Measurements from ENCODE around the gene HOXD12.
A peak's percentile ranks its signal among the peaks of the same experiment; 100 is the strongest.

Gene HOXD12

GRCh38 chr2:176074919-176075425, 24.6 kb upstream of the HOXD12 start:
- H3K4me3 ChIP-seq (ENCODE audit: low read depth, low read length) = no peak overlapping the region
- DNase-seq (ENCODE audit: low read depth) = no peak
- TF ChIP-seq, protein P1, sequence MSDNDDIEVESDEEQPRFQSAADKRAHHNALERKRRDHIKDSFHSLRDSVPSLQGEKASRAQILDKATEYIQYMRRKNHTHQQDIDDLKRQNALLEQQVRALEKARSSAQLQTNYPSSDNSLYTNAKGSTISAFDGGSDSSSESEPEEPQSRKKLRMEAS (IDR thresholded peaks at IDR 0.05; ENCODE audit: low read depth, low read length) = no peak
- TF ChIP-seq POLR2A (IDR thresholded peaks at IDR 0.05; ENCODE audit: extremely low read depth, insufficient read length) (no peak), MYC (IDR thresholded peaks at IDR 0.05; ENCODE audit: low read depth, low read length) (no peak), CTCF (IDR thresholded peaks at IDR 0.05; ENCODE audit: low read depth, low read length) (no peak)

DNA sequence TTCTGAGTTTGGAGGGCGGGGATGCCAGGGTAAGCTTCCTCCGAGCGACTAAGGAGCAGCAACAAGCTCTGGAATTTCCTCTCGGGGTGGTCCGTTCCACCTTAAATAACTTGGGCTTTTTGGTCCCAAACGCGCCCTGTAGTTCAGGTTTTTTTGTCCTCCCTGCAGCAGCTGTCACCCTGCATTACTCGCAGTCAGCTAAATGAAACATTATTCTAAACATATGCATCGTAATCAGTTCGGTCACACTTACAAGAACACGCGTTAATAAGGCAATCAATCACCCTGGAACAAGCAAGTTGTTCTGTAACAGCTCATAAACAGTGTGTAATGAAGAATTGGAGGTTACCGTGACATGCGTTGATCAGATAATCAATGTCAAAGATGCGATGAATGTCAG, 24.1 kb upstream of the HOXD12 start:
- TF ChIP-seq MYC (IDR thresholded peaks at IDR 0.05; ENCODE audit: low read depth, low read length) (no peak), CTCF (IDR thresholded peaks at IDR 0.05; ENCODE audit: low read depth, low read length) (no peak)

DNA sequence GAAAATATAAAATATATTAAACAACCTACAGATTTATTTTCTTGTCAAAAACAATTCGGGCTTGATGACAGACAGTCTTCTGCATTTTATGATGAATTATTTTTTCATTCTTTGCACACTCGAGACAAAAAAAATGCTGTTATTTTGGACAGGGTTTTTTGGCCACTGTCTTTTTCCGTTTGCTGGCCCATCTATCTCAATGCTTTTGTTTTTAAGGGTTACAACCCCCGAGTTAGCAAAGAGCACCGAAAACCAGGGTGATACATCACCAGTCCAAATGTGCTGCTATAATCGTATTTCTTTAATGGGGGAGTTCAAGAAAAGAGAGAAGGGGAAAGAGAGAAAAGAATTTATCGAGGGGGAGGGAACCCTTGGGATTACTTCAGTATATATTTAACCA, 23.5 kb upstream of the HOXD12 start:
- no peak for DNase-seq (ENCODE audit: low read depth)
- no peak overlapping the region for H3K4me3 ChIP-seq (ENCODE audit: low read depth, low read length)
- no peak for TF ChIP-seq POLR2A (IDR thresholded peaks at IDR 0.05; ENCODE audit: extremely low read depth, insufficient read length)
- TF ChIP-seq MYC (IDR thresholded peaks at IDR 0.05; ENCODE audit: low read depth, low read length) = no peak
- TF ChIP-seq, protein P1 (IDR thresholded peaks at IDR 0.05; ENCODE audit: low read depth, low read length) = no peak
- TF ChIP-seq CTCF (IDR thresholded peaks at IDR 0.05; ENCODE audit: low read depth, low read length) = no peak

More for the DNA sequence above, 24.1 kb upstream of the HOXD12 start:
- H3K4me3 ChIP-seq (ENCODE audit: low read depth, low read length) = no peak overlapping the region
- no peak for DNase-seq (ENCODE audit: low read depth)

DNA sequence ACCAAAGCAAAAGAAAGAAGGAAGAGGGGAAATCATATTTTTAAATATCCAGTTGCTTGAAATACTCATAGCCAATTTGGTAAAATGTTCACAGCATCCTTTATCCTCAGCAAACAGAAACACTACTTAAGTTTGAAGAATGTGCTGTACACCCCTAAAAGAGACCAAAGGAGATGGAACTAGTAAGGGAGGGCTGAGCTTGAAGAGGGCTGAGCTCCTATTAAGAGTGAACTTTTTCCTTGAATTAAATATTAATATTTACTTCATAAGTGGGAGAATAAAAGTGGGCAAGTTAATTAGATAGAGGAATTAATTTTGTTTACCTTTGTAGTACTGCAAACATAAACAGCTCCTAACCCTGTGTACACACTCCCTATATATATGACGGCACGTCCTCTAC, 22.8 kb upstream of the HOXD12 start:
- no peak overlapping the region for H3K4me3 ChIP-seq (ENCODE audit: low read depth, low read length)
- no peak for DNase-seq (ENCODE audit: low read depth)
- no peak for TF ChIP-seq POLR2A (IDR thresholded peaks at IDR 0.05; ENCODE audit: extremely low read depth, insufficient read length)
- no peak for TF ChIP-seq MYC (IDR thresholded peaks at IDR 0.05; ENCODE audit: low read depth, low read length)
- TF ChIP-seq, protein P1 (IDR thresholded peaks at IDR 0.05; ENCODE audit: low read depth, low read length) = no peak
- no peak for TF ChIP-seq CTCF (IDR thresholded peaks at IDR 0.05; ENCODE audit: low read depth, low read length)

DNA sequence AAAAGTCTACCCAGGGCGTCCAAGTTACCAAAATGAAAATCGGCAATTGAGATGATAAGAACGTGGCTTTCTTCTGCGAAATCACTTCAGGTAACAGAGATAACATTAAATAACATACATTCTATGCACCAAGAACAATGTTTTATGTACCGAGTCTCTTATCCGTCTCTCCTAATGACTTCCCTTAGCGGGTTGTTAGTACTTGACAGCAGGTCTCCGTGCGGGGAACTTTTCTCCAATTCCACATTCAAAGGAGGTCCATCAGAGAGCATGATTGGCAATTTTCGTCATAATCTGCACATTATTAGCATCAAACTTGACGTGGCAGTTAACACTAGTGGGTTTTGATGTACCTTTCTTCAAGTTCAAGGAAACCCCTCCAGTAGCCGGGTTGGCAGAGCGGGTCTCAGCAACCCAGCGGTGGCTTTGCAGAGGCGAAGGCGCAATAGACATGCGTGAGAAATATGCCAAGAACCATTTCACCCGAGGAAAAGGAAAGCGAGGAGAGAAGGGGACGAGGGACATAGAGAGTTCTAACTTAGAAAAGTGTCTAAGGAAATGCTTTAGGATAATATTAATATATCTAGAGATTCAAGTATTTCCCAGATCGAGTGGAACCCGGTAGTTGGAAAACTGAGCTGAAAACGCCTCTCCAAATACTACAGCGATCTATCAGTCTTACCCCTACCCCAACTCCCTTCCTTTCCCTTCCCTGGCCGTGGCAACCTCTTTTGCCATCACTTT, 20.9 kb upstream of the HOXD12 start:
- no peak for TF ChIP-seq CTCF (IDR thresholded peaks at IDR 0.05; ENCODE audit: low read depth, low read length)
- peak overlapping the region; percentile 56 for H3K4me3 ChIP-seq (ENCODE audit: low read depth, low read length)
- DNase-seq (ENCODE audit: low read depth) = no peak

DNA sequence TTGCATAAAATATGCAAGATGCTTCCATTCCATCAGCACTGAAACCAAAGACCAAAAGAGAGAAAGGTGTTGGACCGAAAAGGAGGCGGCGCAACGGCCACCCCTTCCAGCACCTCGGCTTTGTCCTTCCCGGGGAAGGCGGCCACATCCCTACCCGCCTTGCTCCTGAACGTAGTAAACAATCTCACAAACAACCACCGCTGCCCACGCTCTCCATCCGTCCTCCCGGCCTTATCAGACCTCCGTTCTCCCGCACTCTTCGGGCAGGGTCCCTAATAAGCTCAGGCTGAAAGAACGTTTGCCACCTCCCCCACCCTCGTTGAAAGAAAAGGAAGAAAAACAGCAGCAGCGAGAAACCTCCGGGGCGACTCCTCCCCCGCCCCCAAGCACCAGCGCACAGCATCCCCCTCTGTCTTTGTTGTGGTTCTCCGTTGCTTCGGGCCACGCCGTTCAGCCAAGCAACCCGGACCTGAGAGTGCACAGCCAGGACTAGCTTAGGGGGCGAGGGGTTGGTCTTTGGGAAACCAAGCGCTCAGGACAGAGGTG, 20.2 kb upstream of the HOXD12 start:
- DNase-seq (ENCODE audit: low read depth) = peak; percentile 60
- TF ChIP-seq POLR2A (IDR thresholded peaks at IDR 0.05; ENCODE audit: extremely low read depth, insufficient read length) = no peak
- no peak for TF ChIP-seq CTCF (IDR thresholded peaks at IDR 0.05; ENCODE audit: low read depth, low read length)
- no peak for TF ChIP-seq MYC (IDR thresholded peaks at IDR 0.05; ENCODE audit: low read depth, low read length)
- TF ChIP-seq, protein P1 (IDR thresholded peaks at IDR 0.05; ENCODE audit: low read depth, low read length) = no peak
- H3K4me3 ChIP-seq (ENCODE audit: low read depth, low read length) = peak overlapping the region; percentile 56
